ENCODE measurements around the gene MAGEB3. TPM values are rescaled to one million over a fixed set of nuclear protein-coding genes. Genes with fewer than 3 reads are reported as not detected.

MAGEB3 gene
- total RNA-seq, 1 donor from 2014 or later = not detected

- no peak for TF ChIP-seq CTCF (IDR thresholded peaks at IDR 0.05)
- Mint-ChIP-seq H3K27me3 (ENCODE audit: unreplicated experiment) (peaks cover 9% of the 10 kb centered on the region), H3K36me3 (ENCODE audit: unreplicated experiment) (no peaks in the 10 kb centered on the region), H3K4me1 (ENCODE audit: unreplicated experiment) (no peaks in the 10 kb centered on the region), H3K27ac (ENCODE audit: unreplicated experiment) (no peak overlapping the region), H3K9me3 (ENCODE audit: unreplicated experiment) (no peaks in the 10 kb centered on the region), H3K4me3 (ENCODE audit: unreplicated experiment) (no peak overlapping the region)
- DNase-seq (ENCODE audit: extremely low spot score, unreplicated experiment) = no peak
These were observed 18.4 kb downstream of the MAGEB3 start for GRCh38 chrX:30248854-30249253.

- H3K9me3 Mint-ChIP-seq (ENCODE audit: unreplicated experiment) = peaks cover 8% of the 10 kb centered on the region
- H3K27ac Mint-ChIP-seq (ENCODE audit: unreplicated experiment) = no peak overlapping the region
- no peaks in the 10 kb centered on the region for H3K27me3 Mint-ChIP-seq (ENCODE audit: unreplicated experiment)
- no peaks in the 10 kb centered on the region for H3K4me1 Mint-ChIP-seq (ENCODE audit: unreplicated experiment)
- DNase-seq (ENCODE audit: extremely low spot score, unreplicated experiment) = no peak
- TF ChIP-seq CTCF (IDR thresholded peaks at IDR 0.05) = no peak
- no peak overlapping the region for H3K4me3 Mint-ChIP-seq (ENCODE audit: unreplicated experiment)
- H3K36me3 Mint-ChIP-seq (ENCODE audit: unreplicated experiment) = no peaks in the 10 kb centered on the region
These were observed 22.8 kb downstream of the MAGEB3 start for GRCh38 chrX:30253257-30253656.

- no peak for TF ChIP-seq CTCF (IDR thresholded peaks at IDR 0.05)
- Mint-ChIP-seq H3K4me3 (ENCODE audit: unreplicated experiment) (no peak overlapping the region), H3K27me3 (ENCODE audit: unreplicated experiment) (peaks cover 7% of the 10 kb centered on the region), H3K36me3 (ENCODE audit: unreplicated experiment) (no peaks in the 10 kb centered on the region), H3K27ac (ENCODE audit: unreplicated experiment) (no peak overlapping the region), H3K4me1 (ENCODE audit: unreplicated experiment) (no peaks in the 10 kb centered on the region), H3K9me3 (ENCODE audit: unreplicated experiment) (peaks cover 8% of the 10 kb centered on the region)
- DNase-seq (ENCODE audit: extremely low spot score, unreplicated experiment) = no peak
These were observed 29.5 kb downstream of the MAGEB3 start for GRCh38 chrX:30259927-30260326.

GRCh38 chrX:30261012-30261411 is 30.6 kb downstream of the MAGEB3 start:
- H3K27ac Mint-ChIP-seq (ENCODE audit: unreplicated experiment) = no peak overlapping the region
- no peak overlapping the region for H3K4me3 Mint-ChIP-seq (ENCODE audit: unreplicated experiment)
- no peak for TF ChIP-seq CTCF (IDR thresholded peaks at IDR 0.05)
- no peak for DNase-seq (ENCODE audit: extremely low spot score, unreplicated experiment)
- H3K36me3 Mint-ChIP-seq (ENCODE audit: unreplicated experiment) = no peaks in the 10 kb centered on the region
- peaks cover 13% of the 10 kb centered on the region for H3K27me3 Mint-ChIP-seq (ENCODE audit: unreplicated experiment)
- H3K4me1 Mint-ChIP-seq (ENCODE audit: unreplicated experiment) = no peaks in the 10 kb centered on the region
- H3K9me3 Mint-ChIP-seq (ENCODE audit: unreplicated experiment) = peaks cover 2% of the 10 kb centered on the region

GRCh38 chrX:30262763-30263162 is 32.3 kb downstream of the MAGEB3 start:
- no peak for DNase-seq (ENCODE audit: extremely low spot score, unreplicated experiment)
- H3K27ac Mint-ChIP-seq (ENCODE audit: unreplicated experiment) = no peak overlapping the region
- no peaks in the 10 kb centered on the region for H3K9me3 Mint-ChIP-seq (ENCODE audit: unreplicated experiment)
- H3K4me1 Mint-ChIP-seq (ENCODE audit: unreplicated experiment) = no peaks in the 10 kb centered on the region
- no peaks in the 10 kb centered on the region for H3K36me3 Mint-ChIP-seq (ENCODE audit: unreplicated experiment)
- TF ChIP-seq CTCF (IDR thresholded peaks at IDR 0.05) = no peak
- H3K27me3 Mint-ChIP-seq (ENCODE audit: unreplicated experiment) = peaks cover 16% of the 10 kb centered on the region
- H3K4me3 Mint-ChIP-seq (ENCODE audit: unreplicated experiment) = no peak overlapping the region

Measured in osteocyte (in vitro differentiated cells).